Dermis microvascular lymphatic vessel endothelial cell (primary cell): ENCODE measurements around the gene INTS13. TPM values are rescaled to one million over a fixed set of nuclear protein-coding genes. Genes with fewer than 3 reads are reported as not detected.
"Not testable (repeated sequence)": the region's sequence is repeated elsewhere in the genome, so short reads cannot be mapped to it uniquely, and the experiment has no call there.

Source experiments
- DNase-seq, 2 donors: peaks; one replicate each; pipeline versions ENCODE4 v3.0.0 to v3.0.0-alpha.2; 2010; ENCODE audit warnings: low read depth in 2 of 2
- total RNA-seq: library from RNA; depleted of rRNA; stranded (reverse); fragments of >200 nt; gene quantifications from 2 replicates; pipeline ENCODE4 v1.2.1, GENCODE V29; 2014

The INTS13 gene
- total RNA-seq, 1 donor from 2014 or later = 22.7 TPM

DNA sequence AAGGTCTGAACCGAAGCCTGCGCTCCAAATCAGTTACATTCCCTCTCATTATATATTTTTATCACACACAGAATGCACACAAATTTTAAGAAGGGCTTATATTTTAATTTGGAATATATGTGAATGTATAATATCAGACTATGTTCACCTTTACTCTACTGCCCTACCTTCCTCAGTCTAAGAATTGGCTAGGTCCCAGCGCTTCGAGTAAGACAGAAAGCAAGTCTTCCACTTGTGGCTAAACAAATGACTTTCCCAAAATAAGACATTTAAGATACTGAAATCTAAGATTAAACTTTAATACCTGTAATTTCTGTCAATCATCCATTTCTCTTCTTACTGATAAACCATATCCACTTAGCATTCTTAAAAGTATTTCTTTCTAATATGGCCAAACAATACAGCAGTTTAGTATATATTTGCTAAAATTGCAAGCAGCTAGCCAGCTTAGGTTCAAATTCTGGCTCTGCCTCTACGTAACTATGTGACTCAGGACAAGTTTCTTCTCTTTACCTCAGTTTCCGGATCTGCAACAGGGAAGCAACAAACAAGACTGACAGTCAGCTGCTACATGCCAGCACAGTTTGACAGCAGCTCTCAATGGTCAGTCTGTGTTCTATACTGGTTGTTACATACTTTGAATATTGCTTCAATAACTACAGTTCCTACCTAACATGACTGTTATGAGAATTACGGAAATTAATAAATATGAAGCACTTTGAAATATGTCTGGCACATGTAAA is 2.0 kb downstream of the INTS13 start:
- DNase-seq = peak in 1 of 2 donors; percentile 34

DNA sequence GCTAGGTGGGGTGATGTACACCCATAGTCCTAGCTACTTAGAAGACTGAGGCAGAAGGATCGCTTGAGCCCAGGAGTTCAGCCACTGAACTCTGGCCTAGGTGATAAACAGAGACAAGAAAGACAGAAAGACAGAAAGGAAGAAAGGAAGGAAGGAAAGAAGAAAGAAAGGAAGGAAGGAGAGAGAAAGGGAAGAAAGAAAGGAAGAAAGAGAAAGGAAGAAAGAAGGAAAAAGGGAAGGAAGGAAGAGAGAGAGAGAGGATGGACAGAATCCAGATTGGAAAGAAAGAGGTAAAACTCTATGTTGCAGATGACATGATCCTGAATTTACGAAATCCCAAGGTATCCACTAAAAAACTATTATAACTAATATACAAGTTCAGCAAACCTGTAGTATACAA is 8.2 kb downstream of the INTS13 start:
- DNase-seq = no peak

DNA sequence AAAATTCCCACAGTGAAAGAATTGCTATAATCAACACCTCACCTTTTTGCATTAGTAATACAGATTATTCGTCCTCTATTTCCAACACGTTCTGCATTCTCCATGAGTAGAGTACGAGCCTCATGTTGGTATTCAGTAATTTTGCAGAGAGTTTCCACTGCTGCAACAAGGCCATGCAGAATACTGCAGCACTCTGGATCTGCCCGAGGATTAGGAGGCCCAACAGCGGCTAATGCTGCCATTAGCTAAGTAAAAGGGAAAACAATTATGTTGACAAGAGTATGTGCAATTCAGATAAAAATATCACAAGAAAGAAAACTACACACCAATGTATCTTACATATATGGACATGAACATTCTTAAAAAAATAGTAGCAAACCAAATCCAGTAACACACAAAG is 9.1 kb downstream of the INTS13 start:
- DNase-seq = no peak

DNA sequence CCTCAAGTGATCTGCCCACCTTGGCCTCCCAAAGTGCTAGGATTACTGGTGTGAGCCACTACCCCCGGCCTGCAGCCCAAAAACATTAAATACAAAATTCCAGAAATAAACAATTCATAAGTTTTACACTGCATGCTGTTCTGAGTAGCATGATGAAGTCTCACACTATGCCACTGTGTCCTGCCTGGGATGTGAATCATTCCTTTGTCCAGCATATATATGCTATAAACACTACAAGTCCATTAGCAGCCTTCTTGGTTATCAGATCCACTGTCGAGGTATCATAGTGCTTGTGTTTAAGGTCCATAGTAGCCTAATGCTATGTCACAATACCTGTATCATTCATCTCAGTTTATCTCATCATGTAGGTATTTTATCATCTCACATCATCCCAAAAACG is 15.9 kb downstream of the INTS13 start:
- no peak for DNase-seq

DNA sequence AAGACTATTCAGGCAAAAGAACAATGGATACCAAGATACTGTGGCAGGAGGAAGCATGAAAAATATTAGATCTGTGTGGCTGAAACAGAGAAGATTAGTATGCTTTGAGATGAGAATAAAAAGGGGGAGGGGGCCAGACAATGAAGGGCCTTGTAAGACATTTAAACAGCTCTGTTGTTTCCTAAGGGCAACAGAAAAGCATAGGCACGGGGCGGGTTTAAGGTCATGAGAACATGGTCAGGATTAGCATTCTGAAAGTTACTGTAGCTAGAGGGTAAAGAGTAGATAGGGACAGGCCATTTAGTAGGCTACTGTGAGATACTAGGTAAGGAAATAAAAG is 18.6 kb downstream of the INTS13 start:
- DNase-seq = no peak

DNA sequence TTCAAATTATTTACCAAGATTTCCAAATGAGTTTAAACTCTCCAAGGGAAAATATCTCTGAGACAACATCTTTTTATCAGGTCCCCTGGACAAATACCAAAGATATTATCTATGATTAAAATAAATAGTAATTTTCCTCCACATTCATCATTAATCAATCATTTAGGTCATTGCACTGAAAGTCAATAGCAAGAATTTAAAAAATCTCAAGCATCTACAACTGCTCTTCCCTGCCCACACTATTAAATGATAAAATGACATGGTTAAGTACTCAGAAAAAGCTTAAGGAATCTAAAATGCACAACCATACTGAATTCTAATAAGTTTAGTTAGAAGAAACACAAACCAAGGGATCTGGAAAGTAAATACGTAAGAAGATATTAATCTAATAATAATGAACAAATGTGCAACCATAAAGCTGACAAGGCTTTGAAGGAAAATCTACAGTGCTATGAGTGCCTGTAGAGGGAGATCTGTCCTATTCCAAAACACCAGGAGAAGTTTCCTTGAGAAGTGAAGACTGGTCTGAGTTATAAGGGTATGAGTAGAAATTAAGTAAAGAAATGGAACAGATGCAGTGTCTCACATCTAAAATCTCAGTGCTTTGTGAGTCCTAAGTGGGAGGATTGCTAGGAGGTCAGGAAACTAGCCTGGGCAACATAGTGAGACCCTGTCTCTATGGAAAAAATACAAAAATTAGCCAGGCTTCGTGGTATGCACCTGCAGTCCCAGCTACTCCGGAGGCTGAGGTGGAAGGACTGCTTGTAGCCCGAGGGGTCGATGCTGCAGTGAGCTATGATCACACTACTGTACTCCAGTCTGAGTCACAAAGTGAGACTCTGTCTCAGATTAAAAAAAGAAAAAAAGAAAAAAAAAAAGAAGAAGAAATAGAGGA is 19.2 kb downstream of the INTS13 start:
- no peak for DNase-seq

DNA sequence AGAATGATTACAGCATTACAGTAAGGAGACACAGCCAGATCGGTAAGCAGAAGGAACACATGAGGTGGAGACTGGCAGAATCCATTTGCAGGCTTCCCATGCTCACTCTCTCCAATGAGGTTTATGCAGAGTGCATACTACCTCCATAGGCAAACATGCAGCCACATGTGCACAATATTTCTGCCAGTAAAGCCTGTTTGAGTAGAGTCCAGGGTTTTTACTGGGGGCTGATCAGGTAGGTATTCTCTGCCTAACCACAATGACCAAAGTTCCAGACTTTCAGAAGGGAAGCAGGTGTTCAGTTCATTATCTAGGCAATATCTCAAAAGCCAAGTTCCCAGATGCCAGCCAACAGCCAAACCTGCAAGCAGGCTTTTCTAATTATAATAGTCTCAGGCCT is 31.1 kb downstream of the INTS13 start:
- DNase-seq = no peak

DNA sequence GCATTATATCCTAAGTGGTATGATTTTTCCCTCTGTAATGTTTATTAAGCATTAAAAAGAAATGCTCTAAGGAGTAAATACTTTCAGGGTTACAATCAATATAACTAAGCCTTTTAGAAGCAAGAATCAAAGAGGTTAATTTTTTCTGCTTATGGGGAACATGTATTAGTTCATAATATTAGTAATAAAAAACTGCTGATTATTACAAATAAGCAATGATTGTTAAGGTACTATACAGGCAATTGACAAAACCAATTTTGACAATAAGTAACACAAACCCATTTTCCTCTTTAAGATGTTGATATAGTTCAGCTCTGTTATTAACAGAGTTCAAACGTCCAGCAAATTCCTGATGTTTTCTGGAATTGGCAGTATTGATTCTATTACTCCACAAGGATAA is 31.8 kb downstream of the INTS13 start:
- no peak for DNase-seq

DNA sequence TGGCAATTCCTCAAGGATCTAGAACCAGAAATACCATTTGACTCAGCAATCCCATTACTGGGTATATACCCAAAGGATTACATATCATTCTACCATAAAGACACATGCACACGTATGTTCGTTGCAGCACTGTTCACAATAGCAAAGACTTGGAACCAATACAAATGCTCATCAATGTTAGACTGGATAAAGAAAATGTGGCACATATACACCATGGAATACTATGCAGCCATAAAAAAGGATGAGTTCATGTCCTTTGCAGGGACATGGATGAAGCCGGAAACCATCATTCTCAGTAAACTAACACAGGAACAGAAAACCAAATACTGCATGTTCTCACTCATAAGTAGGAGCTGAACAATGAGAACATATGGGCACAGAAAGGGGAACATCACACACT is 34.4 kb downstream of the INTS13 start:
- DNase-seq = not testable (repeated sequence)

DNA sequence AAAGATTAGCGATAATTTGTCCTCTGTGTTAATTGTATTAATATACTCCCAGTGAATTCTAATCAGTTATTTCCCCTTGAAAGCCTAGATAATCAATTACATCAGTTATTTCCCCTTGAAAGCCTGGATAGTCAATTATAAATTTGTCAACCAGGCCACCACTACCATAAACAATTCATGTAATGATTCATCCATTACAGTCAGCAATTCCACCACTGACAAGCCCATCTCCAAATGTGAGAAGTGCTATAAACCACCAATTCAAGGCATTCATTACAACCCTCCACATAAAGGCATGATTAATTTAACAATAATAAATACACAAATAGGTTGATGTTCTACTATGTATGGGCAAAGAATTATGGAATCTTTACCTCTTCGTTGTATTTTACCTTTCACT is 40.9 kb downstream of the INTS13 start:
- no peak for DNase-seq

DNA sequence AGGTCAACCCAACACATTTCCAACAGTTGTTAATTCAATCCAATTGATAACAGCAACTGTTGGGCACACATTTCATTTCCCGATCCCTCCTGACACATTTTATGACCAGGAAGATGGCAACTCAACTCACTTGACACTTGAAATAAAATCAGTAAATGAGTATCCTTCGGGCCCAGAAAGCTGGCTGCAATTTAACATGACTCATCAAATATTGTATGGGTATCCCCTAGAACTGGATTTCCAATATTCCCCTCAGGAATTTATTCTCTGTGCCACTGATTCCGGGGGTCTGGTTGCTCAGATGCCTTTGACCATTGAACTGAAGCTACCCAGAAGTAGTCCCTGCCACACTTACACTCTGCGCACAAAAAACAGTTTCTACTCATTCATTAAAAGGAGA is 42.1 kb downstream of the INTS13 start:
- no peak for DNase-seq

DNA sequence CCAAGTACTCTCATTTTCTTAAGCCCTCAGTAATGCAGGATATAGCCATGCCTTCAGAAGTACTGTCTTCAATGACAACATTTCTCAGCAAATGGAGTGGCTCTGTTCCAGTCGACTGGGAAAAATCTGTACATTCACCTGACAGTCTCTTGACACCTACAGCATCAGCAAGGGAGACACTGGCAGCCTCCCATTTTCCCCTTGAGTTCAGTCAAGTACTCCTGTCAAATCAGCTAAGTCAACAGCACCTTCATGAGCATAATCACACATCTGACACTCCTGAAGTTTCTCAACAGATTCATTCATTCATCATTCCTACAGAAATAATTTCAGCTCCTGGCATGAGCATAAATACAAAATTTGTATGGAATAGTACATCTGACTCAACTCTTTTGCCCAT is 46.1 kb downstream of the INTS13 start:
- DNase-seq = no peak

DNA sequence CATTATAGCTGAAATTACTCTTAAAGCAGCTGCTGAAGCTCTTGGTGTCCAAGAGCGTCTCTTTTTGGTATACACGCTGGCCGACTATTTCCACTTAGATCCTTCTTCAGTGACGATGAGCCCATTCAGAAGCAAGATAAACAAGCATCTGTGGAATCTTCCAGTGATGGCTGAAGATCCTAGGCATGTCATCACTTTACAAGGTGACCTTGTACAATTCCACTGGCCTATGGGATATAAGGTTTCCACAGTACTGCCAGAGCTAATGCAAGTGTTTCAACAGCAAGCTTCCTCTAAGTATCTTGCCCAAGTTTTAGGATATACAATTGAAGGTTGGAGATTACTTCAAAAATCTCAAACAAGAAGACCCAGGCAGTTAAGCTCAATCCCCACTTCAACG is 47.0 kb downstream of the INTS13 start:
- DNase-seq = no peak

DNA sequence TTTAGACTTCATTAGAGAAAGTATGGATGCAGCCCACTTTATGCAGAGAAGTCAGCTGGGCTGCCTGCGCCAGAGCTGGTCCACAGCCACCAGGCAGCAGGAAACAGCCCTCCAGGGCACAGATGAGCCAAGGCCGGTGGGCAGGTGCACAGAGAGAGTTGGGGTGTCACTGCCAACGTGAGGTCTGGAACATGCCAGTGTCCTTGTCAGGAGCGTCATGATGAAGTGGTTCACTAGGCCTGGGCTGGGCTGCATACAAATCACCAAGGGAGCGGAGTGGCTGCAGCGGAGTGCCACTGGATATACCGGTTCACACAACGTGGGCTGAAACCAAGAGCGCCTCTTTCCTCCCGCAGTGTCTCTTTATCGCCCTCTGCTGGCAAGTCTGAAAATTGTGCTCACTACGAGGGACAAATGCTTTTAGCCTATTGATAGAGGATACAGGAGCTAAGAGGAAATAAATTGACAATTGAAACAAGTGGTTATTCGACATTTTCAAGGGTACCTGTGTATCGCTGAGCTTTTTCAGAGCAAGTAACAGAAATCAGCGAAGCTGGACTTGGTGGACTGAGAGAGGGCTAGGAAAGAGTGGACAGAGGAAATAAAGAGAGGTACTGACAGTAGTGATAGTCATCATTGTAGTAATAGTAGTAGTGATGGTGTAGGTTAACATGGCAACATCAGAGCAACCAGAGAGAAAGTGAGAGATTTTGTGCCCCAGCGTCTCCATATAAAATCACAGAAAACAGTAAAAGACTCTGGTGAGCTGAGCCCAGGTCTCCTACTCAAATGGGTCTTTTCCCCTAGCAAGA is 52.8 kb downstream of the INTS13 start:
- peak; percentile 77 to 86 for DNase-seq

DNA sequence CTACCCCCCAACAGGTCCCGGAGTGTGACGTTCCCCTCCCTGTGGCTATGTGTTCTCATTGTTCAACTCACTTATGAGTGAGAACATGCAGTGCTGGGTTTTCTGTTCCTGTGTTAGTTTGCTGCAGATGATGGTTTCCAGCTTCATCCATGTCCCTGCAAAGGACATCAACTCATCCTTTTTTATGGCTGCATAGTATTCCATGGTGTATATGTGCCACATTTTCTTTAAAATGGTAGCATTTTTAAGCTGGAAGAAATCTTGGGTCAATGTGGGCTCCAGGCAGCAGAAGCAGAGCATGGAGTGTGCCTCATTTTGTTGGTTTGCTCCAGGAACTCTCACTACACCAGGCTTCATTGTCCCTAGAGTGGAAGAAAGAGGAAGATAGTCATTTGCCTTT is 57.2 kb downstream of the INTS13 start:
- no peak for DNase-seq

DNA sequence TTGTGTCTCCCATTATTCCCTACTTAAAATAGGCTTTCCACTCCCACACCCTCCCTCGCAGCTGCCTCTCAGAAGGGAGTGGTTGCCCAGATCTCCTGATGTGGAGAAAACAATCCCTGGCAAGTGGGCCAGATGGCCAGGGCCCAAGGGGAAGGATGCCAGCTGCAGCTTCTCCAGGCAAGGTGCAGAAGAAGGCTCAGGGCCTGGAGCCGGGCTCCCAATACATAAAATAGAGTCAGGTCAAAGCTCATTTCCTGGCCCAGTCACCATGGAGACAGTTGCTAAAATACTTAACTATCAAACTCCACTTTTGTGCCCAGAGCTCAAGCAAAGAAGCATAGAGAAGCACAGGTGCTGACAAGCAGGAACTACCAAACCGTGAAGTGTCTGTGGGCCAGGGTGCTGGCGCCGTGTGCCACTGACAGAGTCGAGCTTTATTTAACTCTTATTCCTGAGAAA is 59.1 kb downstream of the INTS13 start:
- peak; percentile 70 to 93 for DNase-seq

DNA sequence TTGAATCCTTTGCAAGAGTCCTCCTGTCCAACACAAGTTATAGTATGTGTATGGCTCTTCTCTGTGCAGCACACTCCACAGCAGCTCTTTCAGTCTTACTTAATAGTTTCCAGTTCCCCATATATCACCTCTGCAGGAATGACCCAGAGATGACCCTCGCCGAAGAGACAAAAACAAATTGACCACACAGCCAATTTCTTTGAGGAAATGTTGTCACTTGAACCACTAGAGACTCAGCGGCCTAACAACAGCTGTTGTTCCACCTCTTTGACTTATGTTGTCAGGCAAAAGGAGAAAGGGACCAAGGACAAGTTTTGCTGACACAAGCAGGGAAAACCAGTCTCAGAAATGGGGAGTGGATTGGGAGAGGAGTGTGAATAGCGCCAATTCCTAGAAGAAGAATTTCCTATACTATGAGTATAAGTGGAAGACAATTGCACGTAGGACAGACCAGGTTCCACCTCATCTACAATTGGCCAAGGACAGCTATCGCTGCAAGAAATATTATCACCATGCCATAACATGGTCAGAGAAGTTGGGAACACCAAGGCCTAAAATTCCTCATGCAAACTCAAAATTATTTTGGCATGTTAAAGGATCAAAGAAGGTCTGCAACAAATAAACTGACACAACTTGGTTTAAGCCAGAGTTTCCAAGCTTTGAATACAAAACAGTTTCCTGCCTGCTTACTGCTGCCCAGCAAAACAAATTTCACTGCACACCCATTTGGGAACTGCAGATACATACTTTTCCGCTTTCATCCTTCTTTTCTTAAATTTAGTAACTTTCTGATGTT is 63.1 kb downstream of the INTS13 start:
- DNase-seq = peak in 1 of 2 donors; percentile 58

DNA sequence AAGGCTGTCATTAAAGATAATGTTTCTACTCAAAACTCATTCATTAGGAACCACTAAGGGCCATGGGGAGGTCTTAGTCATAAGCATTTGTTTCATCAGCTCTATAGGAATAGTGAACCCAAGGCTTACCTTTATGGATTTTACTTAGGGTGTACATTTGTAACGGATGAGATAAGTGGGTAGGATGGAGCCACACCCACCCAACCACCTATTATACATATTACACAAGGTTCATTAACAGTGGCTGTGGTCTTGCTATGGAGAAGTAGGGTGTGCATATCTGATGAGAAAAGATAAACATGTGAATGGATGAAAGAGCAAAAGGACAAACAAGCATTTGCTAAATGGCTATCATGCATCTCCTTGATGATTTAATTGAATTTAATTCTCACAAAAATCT is 65.2 kb downstream of the INTS13 start:
- no peak for DNase-seq

DNA sequence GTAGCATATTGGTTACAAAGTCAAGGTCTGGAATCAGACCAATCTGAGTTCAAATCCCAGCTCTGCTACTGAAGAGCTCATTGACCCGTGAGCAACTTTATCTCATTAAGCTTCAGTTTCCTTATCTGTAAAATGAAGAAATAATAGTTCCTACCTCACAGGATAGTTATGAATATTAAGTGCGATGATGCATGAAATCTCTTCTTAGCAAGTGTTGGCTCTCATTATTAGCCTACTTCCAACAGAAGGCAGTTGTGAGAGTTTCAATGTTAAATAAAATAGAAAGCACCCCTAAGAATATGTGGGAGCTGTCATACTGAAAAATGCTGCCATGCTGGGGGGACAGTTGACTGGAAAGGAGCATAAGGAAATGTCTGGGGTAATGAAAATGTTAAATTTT is 65.8 kb downstream of the INTS13 start:
- no peak for DNase-seq

DNA sequence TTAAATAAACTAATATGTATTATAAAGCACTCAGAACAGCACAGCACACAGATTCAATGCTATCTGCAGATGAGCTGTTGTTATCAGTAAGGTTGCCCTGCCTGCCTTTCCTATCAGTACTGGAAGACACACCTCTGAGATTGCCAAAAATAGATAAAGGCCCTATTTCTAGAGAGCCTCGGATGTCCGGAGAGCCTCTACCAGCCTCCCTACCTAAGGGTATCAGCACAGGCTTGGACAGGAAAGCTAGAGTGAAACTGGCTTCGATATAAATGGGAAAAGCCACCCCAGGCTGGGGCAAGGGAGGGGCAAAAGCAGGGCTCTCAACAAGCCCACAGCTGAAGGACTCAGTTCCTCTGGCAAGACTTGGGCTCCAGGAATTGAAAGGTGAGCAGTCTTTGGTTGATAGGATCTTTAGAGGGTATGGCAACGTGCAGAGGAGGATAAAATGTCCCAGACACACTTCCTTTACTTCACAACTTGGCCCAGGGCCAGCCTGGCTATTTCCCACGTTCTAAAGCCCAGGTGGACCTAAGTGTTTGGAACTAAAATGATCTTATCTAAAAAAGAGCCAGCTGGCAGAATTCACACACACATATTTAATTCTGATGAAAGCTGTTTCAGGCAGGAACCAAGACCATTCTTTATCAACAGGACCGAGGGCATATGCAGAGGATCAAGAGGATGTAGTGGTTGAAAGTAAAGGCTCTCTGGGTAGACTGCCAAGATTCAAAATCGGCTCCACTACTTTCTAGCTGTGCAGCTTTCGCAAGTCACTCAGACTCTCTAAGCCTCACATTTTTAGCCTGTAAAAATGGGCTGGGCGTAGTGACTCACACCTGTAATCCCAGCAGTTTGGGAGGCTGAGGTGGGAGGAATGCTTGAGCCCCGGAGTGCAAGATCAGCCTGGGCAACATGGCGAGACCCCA is 67.0 kb downstream of the INTS13 start:
- peak; percentile 38 to 95 for DNase-seq
